ENCODE measurements around the gene LCN6. TPM values are rescaled to one million over a fixed set of nuclear protein-coding genes. Genes with fewer than 3 reads are reported as not detected.

LCN6 gene
- total and polyA plus RNA-seq, 4 donors: not detected

- peaks cover 5% of the 10 kb centered on the region for H3K4me1 ChIP-seq (ENCODE audit: control insufficient read depth, insufficient read depth, low read length)
- H3K36me3 ChIP-seq (ENCODE audit: control insufficient read depth, insufficient read depth, low read length): no peaks in the 10 kb centered on the region
- no peaks in the 10 kb centered on the region for H3K27me3 ChIP-seq (ENCODE audit: control insufficient read depth, insufficient read depth, low read length)
- no peak overlapping the region for H3K27ac ChIP-seq (ENCODE audit: low read depth, low read length)
- WGBS (ENCODE audit: insufficient coverage): 79% methylated on average over 3 of the region's 9 CpGs
- H3K4me3 ChIP-seq (ENCODE audit: low read depth, low read length): no peak overlapping the region
- no peaks in the 10 kb centered on the region for H3K9me3 ChIP-seq (ENCODE audit: control insufficient read depth, insufficient read depth, low read length)
- DNase-seq (ENCODE audit: low read depth in 4 of 6, low spot score in 6 of 6): peak in 1 of 6 donors; percentile 67
These were observed 36.1 kb upstream of the LCN6 start for GRCh38 chr9:136784249-136784996.

GRCh38 chr9:136782452-136782851 lies 34.1 kb upstream of the LCN6 start:
- no peak overlapping the region for H3K27ac ChIP-seq (ENCODE audit: low read depth, low read length)
- no peak overlapping the region for H3K4me3 ChIP-seq (ENCODE audit: low read depth, low read length)
- H3K4me1 ChIP-seq (ENCODE audit: control insufficient read depth, insufficient read depth, low read length): peaks cover 1% of the 10 kb centered on the region
- H3K36me3 ChIP-seq (ENCODE audit: control insufficient read depth, insufficient read depth, low read length): no peaks in the 10 kb centered on the region
- DNase-seq (ENCODE audit: low read depth in 4 of 6, low spot score in 6 of 6): no peak
- H3K9me3 ChIP-seq (ENCODE audit: control insufficient read depth, insufficient read depth, low read length): no peaks in the 10 kb centered on the region
- WGBS (ENCODE audit: insufficient coverage): no CpG with 5 or more reads among the region's 3 CpGs
- peaks cover 3% of the 10 kb centered on the region for H3K27me3 ChIP-seq (ENCODE audit: control insufficient read depth, insufficient read depth, low read length)

- WGBS (ENCODE audit: insufficient coverage): 47% methylated on average over 3 of the region's 5 CpGs
- H3K36me3 ChIP-seq (ENCODE audit: control insufficient read depth, insufficient read depth, low read length): no peaks in the 10 kb centered on the region
- no peak for DNase-seq (ENCODE audit: low read depth in 4 of 6, low spot score in 6 of 6)
- H3K4me1 ChIP-seq (ENCODE audit: control insufficient read depth, insufficient read depth, low read length): no peaks in the 10 kb centered on the region
- no peak overlapping the region for H3K4me3 ChIP-seq (ENCODE audit: low read depth, low read length)
- H3K27me3 ChIP-seq (ENCODE audit: control insufficient read depth, insufficient read depth, low read length): peaks cover 3% of the 10 kb centered on the region
- no peaks in the 10 kb centered on the region for H3K9me3 ChIP-seq (ENCODE audit: control insufficient read depth, insufficient read depth, low read length)
- H3K27ac ChIP-seq (ENCODE audit: low read depth, low read length): no peak overlapping the region
These were observed 31.5 kb upstream of the LCN6 start for GRCh38 chr9:136779808-136780207.

GRCh38 chr9:136777359-136777758 lies 29.0 kb upstream of the LCN6 start:
- WGBS (ENCODE audit: insufficient coverage): 87% methylated on average over 14 of the region's 14 CpGs
- Histone ChIP-seq H3K36me3 (ENCODE audit: control insufficient read depth, insufficient read depth, low read length) (no peaks in the 10 kb centered on the region), H3K9me3 (ENCODE audit: control insufficient read depth, insufficient read depth, low read length) (no peaks in the 10 kb centered on the region), H3K27ac (ENCODE audit: low read depth, low read length) (peak overlapping the region; percentile 33), H3K4me1 (ENCODE audit: control insufficient read depth, insufficient read depth, low read length) (no peaks in the 10 kb centered on the region), H3K4me3 (ENCODE audit: low read depth, low read length) (no peak overlapping the region), H3K27me3 (ENCODE audit: control insufficient read depth, insufficient read depth, low read length) (peaks cover 3% of the 10 kb centered on the region)
- DNase-seq (ENCODE audit: low read depth in 4 of 6, low spot score in 6 of 6): no peak

- Histone ChIP-seq H3K9me3 (ENCODE audit: control insufficient read depth, insufficient read depth, low read length) (no peaks in the 10 kb centered on the region), H3K36me3 (ENCODE audit: control insufficient read depth, insufficient read depth, low read length) (no peaks in the 10 kb centered on the region), H3K4me1 (ENCODE audit: control insufficient read depth, insufficient read depth, low read length) (no peaks in the 10 kb centered on the region), H3K27me3 (ENCODE audit: control insufficient read depth, insufficient read depth, low read length) (peaks cover 3% of the 10 kb centered on the region), H3K4me3 (ENCODE audit: low read depth, low read length) (no peak overlapping the region), H3K27ac (ENCODE audit: low read depth, low read length) (peak overlapping the region; percentile 33)
- DNase-seq (ENCODE audit: low read depth in 4 of 6, low spot score in 6 of 6): no peak
- 73% methylated on average over 7 of the region's 7 CpGs for WGBS (ENCODE audit: insufficient coverage)
These were observed 28.6 kb upstream of the LCN6 start for GRCh38 chr9:136776947-136777346.

GRCh38 chr9:136775191-136775590 lies 26.9 kb upstream of the LCN6 start:
- Histone ChIP-seq H3K36me3 (ENCODE audit: control insufficient read depth, insufficient read depth, low read length) (no peaks in the 10 kb centered on the region), H3K4me1 (ENCODE audit: control insufficient read depth, insufficient read depth, low read length) (no peaks in the 10 kb centered on the region), H3K9me3 (ENCODE audit: control insufficient read depth, insufficient read depth, low read length) (no peaks in the 10 kb centered on the region), H3K27ac (ENCODE audit: low read depth, low read length) (no peak overlapping the region), H3K27me3 (ENCODE audit: control insufficient read depth, insufficient read depth, low read length) (peaks cover 3% of the 10 kb centered on the region), H3K4me3 (ENCODE audit: low read depth, low read length) (no peak overlapping the region)
- WGBS (ENCODE audit: insufficient coverage): 82% methylated on average over 5 of the region's 6 CpGs
- DNase-seq (ENCODE audit: low read depth in 4 of 6, low spot score in 6 of 6): no peak

- H3K4me1 ChIP-seq (ENCODE audit: control insufficient read depth, insufficient read depth, low read length): peaks cover 3% of the 10 kb centered on the region
- 89% methylated on average over 12 of the region's 12 CpGs for WGBS (ENCODE audit: insufficient coverage)
- H3K27ac ChIP-seq (ENCODE audit: low read depth, low read length): no peak overlapping the region
- DNase-seq (ENCODE audit: low read depth in 4 of 6, low spot score in 6 of 6): no peak
- peaks cover 3% of the 10 kb centered on the region for H3K27me3 ChIP-seq (ENCODE audit: control insufficient read depth, insufficient read depth, low read length)
- no peaks in the 10 kb centered on the region for H3K36me3 ChIP-seq (ENCODE audit: control insufficient read depth, insufficient read depth, low read length)
- H3K4me3 ChIP-seq (ENCODE audit: low read depth, low read length): no peak overlapping the region
- no peaks in the 10 kb centered on the region for H3K9me3 ChIP-seq (ENCODE audit: control insufficient read depth, insufficient read depth, low read length)
These were observed 26.2 kb upstream of the LCN6 start for GRCh38 chr9:136774416-136775045.

GRCh38 chr9:136773386-136774044 lies 25.2 kb upstream of the LCN6 start:
- H3K27ac ChIP-seq (ENCODE audit: low read depth, low read length): no peak overlapping the region
- H3K4me1 ChIP-seq (ENCODE audit: control insufficient read depth, insufficient read depth, low read length): peaks cover 3% of the 10 kb centered on the region
- DNase-seq (ENCODE audit: low read depth in 4 of 6, low spot score in 6 of 6): peak in 1 of 6 donors; percentile 58
- no peaks in the 10 kb centered on the region for H3K9me3 ChIP-seq (ENCODE audit: control insufficient read depth, insufficient read depth, low read length)
- H3K36me3 ChIP-seq (ENCODE audit: control insufficient read depth, insufficient read depth, low read length): no peaks in the 10 kb centered on the region
- WGBS (ENCODE audit: insufficient coverage): 87% methylated on average over 5 of the region's 7 CpGs
- H3K27me3 ChIP-seq (ENCODE audit: control insufficient read depth, insufficient read depth, low read length): peaks cover 3% of the 10 kb centered on the region
- no peak overlapping the region for H3K4me3 ChIP-seq (ENCODE audit: low read depth, low read length)

- Histone ChIP-seq H3K36me3 (ENCODE audit: control insufficient read depth, insufficient read depth, low read length) (no peaks in the 10 kb centered on the region), H3K4me3 (ENCODE audit: low read depth, low read length) (no peak overlapping the region), H3K27me3 (ENCODE audit: control insufficient read depth, insufficient read depth, low read length) (peaks cover 3% of the 10 kb centered on the region), H3K27ac (ENCODE audit: low read depth, low read length) (no peak overlapping the region), H3K9me3 (ENCODE audit: control insufficient read depth, insufficient read depth, low read length) (no peaks in the 10 kb centered on the region), H3K4me1 (ENCODE audit: control insufficient read depth, insufficient read depth, low read length) (peaks cover 3% of the 10 kb centered on the region)
- DNase-seq (ENCODE audit: low read depth in 4 of 6, low spot score in 6 of 6): no peak
- WGBS (ENCODE audit: insufficient coverage): no CpG with 5 or more reads among the region's 3 CpGs
These were observed 23.6 kb upstream of the LCN6 start for GRCh38 chr9:136771907-136772415.
